C4-2B (cell line): ENCODE results near the gene LAMC3.

ENCODE experiments used
- CTCF ChIP-seq: fragments of 450-650 bp; conservative IDR thresholded peaks from 2 replicates; pipeline ENCODE4 v1.5.1; 2017; ENCODE audit warnings: mild to moderate bottlenecking
- ZFX ChIP-seq: fragments of 450-650 bp; IDR thresholded peaks from 2 replicates; pipeline ENCODE4 v1.6.1; 2017

GRCh38 chr9:130985606-130986162, 23.3 kb upstream of the LAMC3 start:
- TF ChIP-seq CTCF (no peak), ZFX (no peak)
